Suprapubic skin (tissue), 4 donors: ENCODE results near the gene TAF12. TPM values are rescaled to one million over a fixed set of nuclear protein-coding genes. Genes with fewer than 3 reads are reported as not detected.
"Not testable (repeated sequence)": the region's sequence is repeated elsewhere in the genome, so short reads cannot be mapped to it uniquely, and the experiment has no call there.

Experiments
- DNase-seq, 2 donors: peaks; one replicate each; pipeline ENCODE4 v3.0.0-alpha.2; 2019; ENCODE audit warnings: low spot score in 2 of 2
- H3K27ac ChIP-seq: fragments of 200-600 bp; sonication (generic); one replicate; pipeline ENCODE4 v1.5.1; 2019
- H3K27me3 ChIP-seq: fragments of 200-600 bp; sonication (generic); one replicate; pipeline ENCODE4 v1.5.1; 2019
- H3K36me3 ChIP-seq: fragments of 200-600 bp; sonication (generic); one replicate; pipeline ENCODE4 v1.5.1; 2019
- H3K4me1 ChIP-seq: fragments of 200-600 bp; sonication (generic); one replicate; pipeline ENCODE4 v1.5.1; 2019
- H3K4me3 ChIP-seq: fragments of 200-600 bp; sonication (generic); one replicate; pipeline ENCODE4 v1.5.1; 2019; ENCODE audit warnings: mild to moderate bottlenecking
- H3K9me3 ChIP-seq: fragments of 200-600 bp; sonication (generic); one replicate; pipeline ENCODE4 v1.5.1; 2019
- EP300 ChIP-seq: sonication (generic); formaldehyde crosslinking; IDR thresholded peaks from one replicate; pipeline ENCODE4 v1.6.1; 2017; ENCODE audit warnings: antibody characterized with exemption
- POLR2A ChIP-seq, 2 donors: fragments of 450-650 bp; IDR thresholded peaks; one replicate each; pipeline ENCODE4 v1.6.1; 2017; ENCODE audit warnings: antibody characterized with exemption in 2 of 2, mild to moderate bottlenecking in 2 of 2, moderate library complexity in 2 of 2
- POLR2AphosphoS5 ChIP-seq, 3 donors: sonication (generic); formaldehyde crosslinking; IDR thresholded peaks; one replicate each; pipeline ENCODE4 v1.6.1; 2017; ENCODE audit warnings: antibody characterized with exemption in 3 of 3
- WGBS: methylation state at CpG from one replicate; pipeline ENCODE4 v1.1.5; 2018; 5-methylcytosine and 5-hydroxymethylcytosine counted together
- total RNA-seq, 4 donors: library from RNA; depleted of rRNA; stranded (reverse); fragments of >200 nt; gene quantifications; one replicate each; pipeline ENCODE4 v1.1.0, GENCODE V29; 2016
- TF ChIP-seq, protein P1 (sequence below), 2 donors: fragments of 200-600 bp in 1 of 2; fragments of 450-650 bp in 1 of 2; sonication (generic) in 1 of 2; IDR thresholded peaks; one replicate each; pipeline ENCODE4 v1.5.1; 2016 to 2019; ENCODE audit warnings: antibody characterized with exemption in 2 of 2, mild to moderate bottlenecking in 1 of 2, moderate library complexity in 1 of 2

Gene TAF12
- total RNA-seq, 4 donors from 2014 or later, result 25.7 to 29.9 (median 27.3) TPM

DNA sequence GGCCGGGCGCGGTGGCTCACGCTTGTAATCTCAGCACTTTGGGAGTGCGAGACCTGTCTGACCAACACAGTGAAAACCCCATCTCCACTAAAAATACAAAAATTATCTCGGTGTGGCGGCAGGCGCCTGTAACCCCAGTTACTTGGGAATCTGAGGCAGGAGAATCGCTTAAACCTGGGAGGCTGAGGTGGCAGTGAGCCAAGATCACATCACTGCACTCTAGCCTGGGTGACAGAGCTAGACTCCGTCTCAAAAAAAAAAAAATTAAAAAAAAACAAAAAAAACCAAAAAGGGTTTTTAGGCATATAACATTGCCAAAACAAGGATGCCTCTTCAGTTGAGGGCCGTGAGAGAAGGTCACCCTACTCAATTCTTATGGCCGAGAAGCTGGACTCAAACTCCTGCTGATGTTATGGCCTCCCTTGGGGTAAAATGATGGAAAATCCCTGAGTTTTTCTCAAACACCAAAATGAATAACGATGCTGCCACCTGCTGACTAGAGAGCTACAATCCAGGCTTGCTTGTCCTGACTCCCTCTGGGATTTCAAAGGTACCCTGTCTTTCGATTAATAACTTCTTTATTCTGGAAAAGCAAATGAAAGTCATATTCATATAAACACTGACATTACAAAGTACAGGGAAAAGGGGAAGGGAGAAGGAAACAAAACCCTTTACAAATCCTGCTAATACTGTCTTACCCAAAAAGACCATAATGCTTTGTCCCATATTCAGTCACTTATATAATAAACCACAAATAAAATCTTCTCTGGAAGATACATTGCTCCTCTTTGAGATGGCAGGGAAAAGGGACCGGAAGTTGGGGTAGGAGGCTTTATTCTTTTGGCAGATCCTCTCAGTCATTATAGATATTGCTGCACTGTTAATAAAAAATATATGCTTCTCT, 40.1 kb downstream of the TAF12 start:
- DNase-seq, result no peak
- Histone ChIP-seq H3K36me3 (peaks cover 50% of the 10 kb centered on the region), H3K4me3 (no peak overlapping the region), H3K9me3 (no peaks in the 10 kb centered on the region), H3K27me3 (no peaks in the 10 kb centered on the region), H3K4me1 (peaks cover 4% of the 10 kb centered on the region), H3K27ac (no peak overlapping the region)
- 59% methylated on average over 15 of the region's 15 CpGs for WGBS
- no peak for TF ChIP-seq EP300
- TF ChIP-seq, protein P1, sequence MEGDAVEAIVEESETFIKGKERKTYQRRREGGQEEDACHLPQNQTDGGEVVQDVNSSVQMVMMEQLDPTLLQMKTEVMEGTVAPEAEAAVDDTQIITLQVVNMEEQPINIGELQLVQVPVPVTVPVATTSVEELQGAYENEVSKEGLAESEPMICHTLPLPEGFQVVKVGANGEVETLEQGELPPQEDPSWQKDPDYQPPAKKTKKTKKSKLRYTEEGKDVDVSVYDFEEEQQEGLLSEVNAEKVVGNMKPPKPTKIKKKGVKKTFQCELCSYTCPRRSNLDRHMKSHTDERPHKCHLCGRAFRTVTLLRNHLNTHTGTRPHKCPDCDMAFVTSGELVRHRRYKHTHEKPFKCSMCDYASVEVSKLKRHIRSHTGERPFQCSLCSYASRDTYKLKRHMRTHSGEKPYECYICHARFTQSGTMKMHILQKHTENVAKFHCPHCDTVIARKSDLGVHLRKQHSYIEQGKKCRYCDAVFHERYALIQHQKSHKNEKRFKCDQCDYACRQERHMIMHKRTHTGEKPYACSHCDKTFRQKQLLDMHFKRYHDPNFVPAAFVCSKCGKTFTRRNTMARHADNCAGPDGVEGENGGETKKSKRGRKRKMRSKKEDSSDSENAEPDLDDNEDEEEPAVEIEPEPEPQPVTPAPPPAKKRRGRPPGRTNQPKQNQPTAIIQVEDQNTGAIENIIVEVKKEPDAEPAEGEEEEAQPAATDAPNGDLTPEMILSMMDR (IDR thresholded peaks at IDR 0.05), result peak; percentile 37 to 43

DNA sequence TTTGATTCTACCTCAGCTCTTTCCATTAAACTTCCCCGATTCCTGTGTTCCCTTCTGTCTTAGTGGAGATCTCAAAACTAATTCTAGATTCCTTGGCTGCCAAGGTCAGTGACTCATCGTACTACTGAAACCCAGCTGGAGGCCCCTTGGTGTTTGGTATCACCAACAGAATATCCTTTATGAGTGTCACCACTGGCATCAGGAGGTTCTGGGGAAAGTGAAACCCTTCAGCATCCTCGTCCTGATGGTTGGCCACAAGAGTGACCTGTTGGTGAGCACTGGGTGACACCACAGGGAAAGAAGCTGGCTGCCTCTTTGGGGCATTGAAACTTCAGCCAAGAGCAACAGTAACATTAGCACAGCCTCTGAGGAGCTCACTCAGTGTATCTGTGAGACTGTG, 41.2 kb downstream of the TAF12 start:
- no peak overlapping the region for H3K27ac ChIP-seq
- TF ChIP-seq, protein P1 (IDR thresholded peaks at IDR 0.05), result no peak
- TF ChIP-seq POLR2AphosphoS5 (IDR thresholded peaks at IDR 0.05), result no peak
- H3K4me3 ChIP-seq, result no peak overlapping the region
- 49% methylated on average over 3 of the region's 3 CpGs for WGBS
- H3K9me3 ChIP-seq, result no peaks in the 10 kb centered on the region
- peaks cover 4% of the 10 kb centered on the region for H3K4me1 ChIP-seq
- DNase-seq, result no peak
- peaks cover 39% of the 10 kb centered on the region for H3K36me3 ChIP-seq
- H3K27me3 ChIP-seq, result no peaks in the 10 kb centered on the region

DNA sequence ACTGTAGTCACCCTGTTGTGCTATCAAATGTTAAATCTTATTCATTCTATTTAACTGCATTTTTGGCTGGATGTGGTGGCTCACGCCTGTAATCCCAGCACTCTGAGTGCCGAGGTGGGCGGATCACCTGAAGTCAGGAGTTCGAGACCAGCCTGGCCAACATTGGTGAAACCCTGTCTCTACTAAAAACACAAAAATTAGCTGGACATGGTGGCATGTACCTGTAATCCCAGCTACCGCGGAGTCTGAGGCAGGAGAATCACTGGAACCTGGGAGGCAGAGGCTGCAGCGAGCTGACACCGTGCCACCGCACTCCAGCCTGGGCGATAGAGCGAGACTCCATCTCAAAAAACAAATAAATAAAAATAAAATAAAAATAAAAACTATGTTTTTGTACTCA, 46.6 kb downstream of the TAF12 start:
- not testable (repeated sequence) for H3K27ac ChIP-seq, H3K4me3 ChIP-seq, H3K36me3 ChIP-seq, H3K27me3 ChIP-seq, H3K9me3 ChIP-seq, DNase-seq
- WGBS, result 92% methylated on average over 11 of the region's 11 CpGs
- H3K4me1 ChIP-seq, result peaks cover 25% of the 10 kb centered on the region

DNA sequence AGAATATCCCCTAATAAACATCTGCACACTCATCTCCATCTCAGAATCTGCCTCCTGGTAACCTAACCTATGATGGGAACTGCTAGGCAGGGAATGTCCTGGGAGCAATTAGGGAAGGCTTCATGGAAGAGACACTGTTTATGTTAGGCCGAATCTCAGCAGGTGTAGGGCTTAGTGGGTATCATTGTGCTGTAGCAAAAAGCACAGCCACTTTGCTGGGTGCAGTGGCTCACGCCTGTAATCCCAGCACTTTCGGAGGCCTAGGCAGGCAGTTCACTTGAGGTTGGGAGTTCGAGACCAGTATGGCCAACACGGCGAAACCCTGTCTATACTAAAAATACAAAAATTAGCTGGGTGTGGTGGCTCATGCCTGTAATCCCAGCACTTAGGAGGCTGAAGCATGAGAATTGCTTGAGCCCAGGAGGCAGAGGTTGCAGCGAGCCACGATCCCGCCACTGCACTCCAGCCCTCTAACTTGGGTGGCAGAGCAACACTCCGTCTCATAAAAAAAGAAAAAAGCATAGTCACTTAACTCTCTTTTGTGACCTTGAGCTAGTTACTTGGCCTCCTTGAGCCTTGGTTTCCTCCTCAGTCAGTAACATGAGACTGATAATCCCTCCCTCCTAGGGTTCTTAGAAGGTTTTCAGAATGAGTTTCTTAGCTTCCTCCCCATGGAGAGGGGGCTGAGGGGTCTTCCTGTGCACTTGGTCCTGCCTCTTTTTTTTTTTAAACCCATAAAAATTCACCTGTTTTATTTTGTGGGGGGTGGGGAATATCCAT, 47.3 kb downstream of the TAF12 start:
- no peak for DNase-seq
- TF ChIP-seq, protein P1 (IDR thresholded peaks at IDR 0.05), result no peak
- TF ChIP-seq POLR2A (IDR thresholded peaks at IDR 0.05) (no peak), EP300 (no peak), POLR2AphosphoS5 (IDR thresholded peaks at IDR 0.05) (no peak)
- 93% methylated on average over 10 of the region's 10 CpGs for WGBS
- Histone ChIP-seq H3K4me1 (peaks cover 29% of the 10 kb centered on the region), H3K27ac (no peak overlapping the region), H3K27me3 (no peaks in the 10 kb centered on the region), H3K36me3 (no peaks in the 10 kb centered on the region), H3K4me3 (no peak overlapping the region), H3K9me3 (no peaks in the 10 kb centered on the region)

DNA sequence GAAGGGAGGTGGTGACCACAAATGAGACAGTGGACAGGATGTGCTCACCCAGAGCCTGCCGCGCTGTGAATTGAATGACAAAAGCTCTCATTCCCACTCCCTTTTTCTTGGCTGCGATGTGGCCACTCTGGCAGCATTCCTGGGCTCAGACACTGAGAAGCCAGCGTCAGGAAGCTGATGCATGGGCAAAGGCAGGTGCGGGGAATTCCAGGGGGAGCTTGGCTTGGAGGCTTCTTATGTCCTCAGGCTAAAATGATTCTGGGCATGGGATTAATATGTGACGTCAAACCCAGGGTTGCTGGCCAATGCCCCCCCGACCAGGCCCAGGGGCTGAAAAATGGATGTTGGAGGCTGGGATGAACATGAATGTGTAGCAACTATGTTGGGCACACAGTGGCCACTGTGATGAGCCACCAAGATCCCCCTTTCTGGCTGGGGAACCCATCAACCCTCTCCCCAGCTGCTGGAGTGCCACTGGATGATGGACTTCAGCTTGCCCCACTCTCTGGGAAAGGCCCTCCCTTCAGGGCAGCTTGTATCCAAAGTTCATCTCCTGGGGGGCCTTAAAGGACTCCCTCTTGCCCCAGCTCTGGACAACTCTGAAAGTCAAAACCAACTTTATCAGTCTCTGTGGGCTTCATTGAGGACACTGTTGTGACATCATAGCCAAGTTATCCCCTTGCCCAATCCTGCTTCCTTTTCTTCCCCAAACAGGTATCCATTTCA, 48.0 kb downstream of the TAF12 start:
- H3K27me3 ChIP-seq, H3K27ac ChIP-seq, H3K9me3 ChIP-seq, H3K4me3 ChIP-seq, DNase-seq, H3K36me3 ChIP-seq: not testable (repeated sequence)
- peaks cover 36% of the 10 kb centered on the region for H3K4me1 ChIP-seq
- WGBS, result 41% methylated on average over 7 of the region's 7 CpGs

DNA sequence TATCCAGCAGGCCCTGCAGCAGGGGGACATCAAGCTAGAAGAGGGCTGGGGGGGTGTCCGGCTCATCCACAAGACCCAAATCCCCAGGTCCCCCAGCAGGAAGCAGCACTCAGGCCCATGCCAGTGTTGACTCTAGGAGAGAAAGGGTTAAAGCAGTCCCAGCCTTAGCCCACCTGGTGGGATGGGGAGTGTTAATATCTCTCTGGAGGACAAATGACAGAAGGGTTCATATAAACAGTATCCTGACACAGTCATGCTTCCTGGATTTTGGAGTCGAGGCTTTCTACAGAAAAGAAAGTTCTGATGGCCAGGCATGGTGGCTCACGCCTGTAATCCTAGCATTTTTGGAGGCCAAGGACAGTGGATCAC, 48.9 kb downstream of the TAF12 start:
- H3K27ac ChIP-seq, H3K9me3 ChIP-seq, H3K27me3 ChIP-seq, H3K4me3 ChIP-seq, H3K36me3 ChIP-seq, DNase-seq: not testable (repeated sequence)
- H3K4me1 ChIP-seq, result peaks cover 37% of the 10 kb centered on the region
- 72% methylated on average over 3 of the region's 3 CpGs for WGBS
